ENCODE results near the gene REEP1.

DNA sequence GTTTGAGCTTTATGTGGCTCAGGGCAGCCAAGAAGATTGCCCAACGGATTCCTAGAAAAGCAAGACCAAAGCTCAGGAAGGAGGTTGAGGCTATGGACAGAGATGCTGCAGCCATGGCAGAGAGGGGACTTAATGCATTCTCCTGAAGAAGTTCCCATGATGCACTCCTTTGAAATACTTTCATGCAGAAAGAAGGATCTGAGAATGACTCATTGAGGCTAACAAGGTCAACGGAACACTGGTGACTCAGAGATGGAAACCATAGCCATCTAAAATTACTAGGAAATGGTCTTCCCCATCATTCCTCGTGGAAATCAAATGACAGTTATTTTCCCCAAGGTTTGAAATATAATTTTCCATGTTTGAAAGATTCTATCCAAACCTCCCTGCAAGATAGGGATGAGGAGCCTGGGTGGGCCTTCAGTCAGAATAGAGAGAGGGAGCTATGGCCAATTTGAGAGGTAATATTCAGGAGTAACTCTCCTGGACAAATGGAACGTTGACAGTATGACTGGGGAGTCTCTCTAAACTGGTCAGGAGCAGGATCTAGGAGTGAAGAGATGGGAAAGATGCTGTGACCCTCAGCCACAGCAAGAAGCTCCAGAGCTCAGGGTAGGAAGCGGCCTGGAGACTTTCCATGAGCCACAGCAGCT lies 63.0 kb downstream of the REEP1 start:
- TF ChIP-seq CTCF (IDR thresholded peaks at IDR 0.05) (no peak), EP300 (IDR thresholded peaks at IDR 0.05) (no peak)

Measured in esophagus muscularis mucosa (tissue), 3 donors.